Measurements from ENCODE around the gene SLC15A2.
"Not testable (repeated sequence)": the region's sequence is repeated elsewhere in the genome, so short reads cannot be mapped to it uniquely, and the experiment has no call there.

SLC15A2 gene

GRCh38 chr3:121894301-121894990 lies at the start of gene SLC15A2:
Gene SLC15A2 (plus strand): TSS chr3:121894401. CDS start chr3:121894477, 76 bp downstream.
- no peak for DNase-seq (ENCODE audit: low read depth)

- DNase-seq (ENCODE audit: low read depth) = no peak
Measured at GRCh38 chr3:121844892-121845291, 49.3 kb upstream of the SLC15A2 start.

GRCh38 chr3:121852256-121852655 lies 41.9 kb upstream of the SLC15A2 start:
- DNase-seq (ENCODE audit: low read depth) = no peak

- no peak for DNase-seq (ENCODE audit: low read depth)
Measured at GRCh38 chr3:121855555-121855954, 38.6 kb upstream of the SLC15A2 start.

- not testable (repeated sequence) for DNase-seq (ENCODE audit: low read depth)
Measured at GRCh38 chr3:121857778-121858177, 36.4 kb upstream of the SLC15A2 start.

GRCh38 chr3:121863247-121863646 lies 31.0 kb upstream of the SLC15A2 start:
- DNase-seq (ENCODE audit: low read depth) = not testable (repeated sequence)

- DNase-seq (ENCODE audit: low read depth) = no peak
Measured at GRCh38 chr3:121863801-121864200, 30.4 kb upstream of the SLC15A2 start.

- DNase-seq (ENCODE audit: low read depth) = no peak
Measured at GRCh38 chr3:121869736-121870135, 24.5 kb upstream of the SLC15A2 start.

- no peak for DNase-seq (ENCODE audit: low read depth)
Measured at GRCh38 chr3:121870717-121871116, 23.5 kb upstream of the SLC15A2 start.

GRCh38 chr3:121871430-121871829 lies 22.8 kb upstream of the SLC15A2 start:
- DNase-seq (ENCODE audit: low read depth) = no peak

GRCh38 chr3:121878411-121878810 lies 15.8 kb upstream of the SLC15A2 start:
- DNase-seq (ENCODE audit: low read depth) = no peak

GRCh38 chr3:121883507-121883906 lies 10.7 kb upstream of the SLC15A2 start:
- peak; percentile 2 for DNase-seq (ENCODE audit: low read depth)

GRCh38 chr3:121885386-121885785 lies 8.8 kb upstream of the SLC15A2 start:
- DNase-seq (ENCODE audit: low read depth) = no peak

GRCh38 chr3:121895121-121895520 lies 920 bp downstream of the SLC15A2 start:
- no peak for DNase-seq (ENCODE audit: low read depth)

GRCh38 chr3:121895736-121896135 lies 1.5 kb downstream of the SLC15A2 start:
- no peak for DNase-seq (ENCODE audit: low read depth)

- DNase-seq (ENCODE audit: low read depth) = no peak
Measured at GRCh38 chr3:121896823-121897222, 2.6 kb downstream of the SLC15A2 start.

GRCh38 chr3:121897296-121897695 lies 3.1 kb downstream of the SLC15A2 start:
- no peak for DNase-seq (ENCODE audit: low read depth)

GRCh38 chr3:121913305-121913990 lies 19.2 kb downstream of the SLC15A2 start:
- DNase-seq (ENCODE audit: low read depth) = no peak

GRCh38 chr3:121914081-121914998 lies 20.1 kb downstream of the SLC15A2 start:
- no peak for DNase-seq (ENCODE audit: low read depth)

- no peak for DNase-seq (ENCODE audit: low read depth)
Measured at GRCh38 chr3:121916189-121916588, 22.0 kb downstream of the SLC15A2 start.

GRCh38 chr3:121918779-121919483 lies 24.7 kb downstream of the SLC15A2 start:
- no peak for DNase-seq (ENCODE audit: low read depth)

GRCh38 chr3:121924734-121925133 lies 30.5 kb downstream of the SLC15A2 start:
- DNase-seq (ENCODE audit: low read depth) = no peak

All from fibroblast of gingiva (primary cell).